ENCODE measurements around the gene CYP26A1. TPM values are rescaled to one million over a fixed set of nuclear protein-coding genes. Genes with fewer than 3 reads are reported as not detected.
"Not testable (repeated sequence)": the region's sequence is repeated elsewhere in the genome, so short reads cannot be mapped to it uniquely, and the experiment has no call there.

Gene CYP26A1
- total RNA-seq, 2 donors from 2014 or later, result not detected

- Mint-ChIP-seq H3K4me3 (no peak overlapping the region), H3K27ac (no peak overlapping the region), H3K4me1 (peaks cover 4% of the 10 kb centered on the region), H3K27me3 (no peaks in the 10 kb centered on the region), H3K36me3 (ENCODE audit: low read depth) (no peaks in the 10 kb centered on the region)
- H3K9me3 ChIP-seq (ENCODE audit: control insufficient read depth, low read length, poor library complexity, severe bottlenecking), result no peaks in the 10 kb centered on the region
- ATAC-seq, result no peak
- DNase-seq, result no peak
Observed at GRCh38 chr10:93096901-93097300, 23.2 kb downstream of the CYP26A1 start.

GRCh38 chr10:93097386-93097785, 23.7 kb downstream of the CYP26A1 start:
- Mint-ChIP-seq H3K27me3 (no peaks in the 10 kb centered on the region), H3K4me3 (no peak overlapping the region)

GRCh38 chr10:93098816-93099215, 25.1 kb downstream of the CYP26A1 start:
- Mint-ChIP-seq H3K36me3 (ENCODE audit: low read depth) (no peaks in the 10 kb centered on the region), H3K4me3 (no peak overlapping the region), H3K4me1 (peaks cover 2% of the 10 kb centered on the region), H3K27ac (no peak overlapping the region), H3K27me3 (no peaks in the 10 kb centered on the region)
- no peaks in the 10 kb centered on the region for H3K9me3 ChIP-seq (ENCODE audit: control insufficient read depth, low read length, poor library complexity, severe bottlenecking)
- ATAC-seq (no peak), DNase-seq (no peak)

More at GRCh38 chr10:93097386-93097785, 23.7 kb downstream of the CYP26A1 start:
- no peaks in the 10 kb centered on the region for H3K9me3 ChIP-seq (ENCODE audit: control insufficient read depth, low read length, poor library complexity, severe bottlenecking)
- ATAC-seq, result no peak
- DNase-seq, result no peak
- no peak overlapping the region for H3K27ac Mint-ChIP-seq
- H3K36me3 Mint-ChIP-seq (ENCODE audit: low read depth), result no peaks in the 10 kb centered on the region
- H3K4me1 Mint-ChIP-seq, result peaks cover 4% of the 10 kb centered on the region

- Mint-ChIP-seq H3K4me3 (no peak overlapping the region), H3K4me1 (peaks cover 2% of the 10 kb centered on the region), H3K27ac (no peak overlapping the region), H3K27me3 (no peaks in the 10 kb centered on the region), H3K36me3 (ENCODE audit: low read depth) (no peaks in the 10 kb centered on the region)
- no peaks in the 10 kb centered on the region for H3K9me3 ChIP-seq (ENCODE audit: control insufficient read depth, low read length, poor library complexity, severe bottlenecking)
- no peak for ATAC-seq
- DNase-seq, result no peak
Observed at GRCh38 chr10:93099670-93100069, 26.0 kb downstream of the CYP26A1 start.

- not testable (repeated sequence) for H3K4me1 Mint-ChIP-seq; ATAC-seq; H3K36me3 Mint-ChIP-seq (ENCODE audit: low read depth); H3K4me3 Mint-ChIP-seq; H3K27ac Mint-ChIP-seq; DNase-seq; H3K9me3 ChIP-seq (ENCODE audit: control insufficient read depth, low read length, poor library complexity, severe bottlenecking); H3K27me3 Mint-ChIP-seq
Observed at GRCh38 chr10:93101148-93101547, 27.5 kb downstream of the CYP26A1 start.

- Mint-ChIP-seq H3K4me3 (no peak overlapping the region), H3K36me3 (ENCODE audit: low read depth) (no peaks in the 10 kb centered on the region), H3K27ac (no peak overlapping the region), H3K27me3 (no peaks in the 10 kb centered on the region), H3K4me1 (no peaks in the 10 kb centered on the region)
- no peak for ATAC-seq
- DNase-seq, result no peak
- no peaks in the 10 kb centered on the region for H3K9me3 ChIP-seq (ENCODE audit: control insufficient read depth, low read length, poor library complexity, severe bottlenecking)
Observed at GRCh38 chr10:93103953-93104352, 30.3 kb downstream of the CYP26A1 start.

GRCh38 chr10:93106631-93107072, 33.0 kb downstream of the CYP26A1 start:
- H3K27ac Mint-ChIP-seq, result no peak overlapping the region
- ATAC-seq (no peak), DNase-seq (no peak)
- no peaks in the 10 kb centered on the region for H3K9me3 ChIP-seq (ENCODE audit: control insufficient read depth, low read length, poor library complexity, severe bottlenecking)
- H3K27me3 Mint-ChIP-seq, result no peaks in the 10 kb centered on the region
- no peaks in the 10 kb centered on the region for H3K4me1 Mint-ChIP-seq
- no peak overlapping the region for H3K4me3 Mint-ChIP-seq
- no peaks in the 10 kb centered on the region for H3K36me3 Mint-ChIP-seq (ENCODE audit: low read depth)

GRCh38 chr10:93110472-93111146, 36.9 kb downstream of the CYP26A1 start:
- H3K9me3 ChIP-seq (ENCODE audit: control insufficient read depth, low read length, poor library complexity, severe bottlenecking), result no peaks in the 10 kb centered on the region
- Mint-ChIP-seq H3K4me1 (peaks cover 3% of the 10 kb centered on the region), H3K4me3 (no peak overlapping the region), H3K27ac (no peak overlapping the region), H3K36me3 (ENCODE audit: low read depth) (no peaks in the 10 kb centered on the region), H3K27me3 (peaks cover 11% of the 10 kb centered on the region)
- DNase-seq (no peak), ATAC-seq (no peak)

GRCh38 chr10:93113042-93113441, 39.3 kb downstream of the CYP26A1 start:
- DNase-seq, result no peak
- no peaks in the 10 kb centered on the region for H3K9me3 ChIP-seq (ENCODE audit: control insufficient read depth, low read length, poor library complexity, severe bottlenecking)
- Mint-ChIP-seq H3K27me3 (peaks cover 11% of the 10 kb centered on the region), H3K4me1 (peaks cover 9% of the 10 kb centered on the region), H3K36me3 (ENCODE audit: low read depth) (no peaks in the 10 kb centered on the region), H3K4me3 (no peak overlapping the region), H3K27ac (no peak overlapping the region)
- ATAC-seq, result no peak

GRCh38 chr10:93115661-93116383, 42.1 kb downstream of the CYP26A1 start:
- Mint-ChIP-seq H3K4me1 (peaks cover 13% of the 10 kb centered on the region), H3K27me3 (peaks cover 16% of the 10 kb centered on the region), H3K36me3 (ENCODE audit: low read depth) (no peaks in the 10 kb centered on the region), H3K27ac (peak overlapping the region; percentile 61), H3K4me3 (no peak overlapping the region)
- DNase-seq, result peak; percentile 46 to 68 (median 52)
- ATAC-seq, result peak; percentile 84
- H3K9me3 ChIP-seq (ENCODE audit: control insufficient read depth, low read length, poor library complexity, severe bottlenecking), result no peaks in the 10 kb centered on the region

GRCh38 chr10:93121311-93121710, 47.6 kb downstream of the CYP26A1 start:
- H3K4me3 Mint-ChIP-seq, result no peak overlapping the region
- H3K4me1 Mint-ChIP-seq, result peaks cover 31% of the 10 kb centered on the region
- H3K9me3 ChIP-seq (ENCODE audit: control insufficient read depth, low read length, poor library complexity, severe bottlenecking), result no peaks in the 10 kb centered on the region
- ATAC-seq (no peak), DNase-seq (no peak)
- H3K27me3 Mint-ChIP-seq, result peaks cover 11% of the 10 kb centered on the region
- H3K36me3 Mint-ChIP-seq (ENCODE audit: low read depth), result peaks cover 2% of the 10 kb centered on the region
- no peak overlapping the region for H3K27ac Mint-ChIP-seq

- H3K9me3 ChIP-seq (ENCODE audit: control insufficient read depth, low read length, poor library complexity, severe bottlenecking), result no peaks in the 10 kb centered on the region
- Mint-ChIP-seq H3K36me3 (ENCODE audit: low read depth) (peaks cover 2% of the 10 kb centered on the region), H3K4me3 (no peak overlapping the region), H3K27me3 (peaks cover 11% of the 10 kb centered on the region), H3K27ac (no peak overlapping the region), H3K4me1 (peaks cover 29% of the 10 kb centered on the region)
- ATAC-seq (no peak), DNase-seq (no peak)
Observed at GRCh38 chr10:93123766-93124165, 50.1 kb downstream of the CYP26A1 start.

- Mint-ChIP-seq H3K27ac (no peak overlapping the region), H3K36me3 (ENCODE audit: low read depth) (peaks cover 2% of the 10 kb centered on the region)
Observed at GRCh38 chr10:93124580-93125318, 51.1 kb downstream of the CYP26A1 start.

More at GRCh38 chr10:93124580-93125318, 51.1 kb downstream of the CYP26A1 start:
- peaks cover 29% of the 10 kb centered on the region for H3K4me1 Mint-ChIP-seq
- H3K9me3 ChIP-seq (ENCODE audit: control insufficient read depth, low read length, poor library complexity, severe bottlenecking), result no peaks in the 10 kb centered on the region
- ATAC-seq, result peak; percentile 83
- no peak for DNase-seq
- H3K27me3 Mint-ChIP-seq, result peaks cover 11% of the 10 kb centered on the region
- peak overlapping the region; percentile 70 for H3K4me3 Mint-ChIP-seq
